Nephron (organoid): Measurements from ENCODE around the gene SAP30.

Experiments
- H3K27ac Mint-ChIP-seq, 3 experiments: 2 replicates each; pipeline ENCODE4 v1.8.0; 2020; ENCODE audit warnings: mixed read lengths in 3 of 3, mild to moderate bottlenecking in 2 of 3, moderate library complexity in 1 of 3
- H3K27me3 Mint-ChIP-seq: 2 replicates; pipeline ENCODE4 v1.8.0; 2021; ENCODE audit warnings: low read depth, mild to moderate bottlenecking, moderate library complexity, mixed read lengths
- H3K36me3 Mint-ChIP-seq: 2 replicates; pipeline ENCODE4 v1.8.0; 2020; ENCODE audit warnings: low read depth, mixed read lengths
- H3K4me1 Mint-ChIP-seq: 2 replicates; pipeline ENCODE4 v1.8.0; 2020; ENCODE audit warnings: mixed read lengths
- H3K4me3 Mint-ChIP-seq, 3 experiments: 2 replicates each; pipeline ENCODE4 v1.8.0; 2020; ENCODE audit warnings: mild to moderate bottlenecking in 3 of 3, mixed read lengths in 3 of 3, moderate library complexity in 2 of 3
- H3K9me3 Mint-ChIP-seq: 2 replicates; pipeline ENCODE4 v1.8.0; 2020; ENCODE audit warnings: mixed read lengths
- CTCF ChIP-seq, 3 experiments: fragments of 200-600 bp; sonication (generic); IDR thresholded peaks; one replicate each; pipeline ENCODE4 v1.5.0; 2021; ENCODE audit warnings: antibody characterized with exemption in 3 of 3; ENCODE audit not compliant: unreplicated experiment in 3 of 3

SAP30 gene

GRCh38 chr4:173343832-173344397, 26.8 kb upstream of the SAP30 start:
- H3K9me3 Mint-ChIP-seq: no peaks in the 10 kb centered on the region

GRCh38 chr4:173345648-173346047, 25.1 kb upstream of the SAP30 start:
- Mint-ChIP-seq H3K9me3 (no peaks in the 10 kb centered on the region), H3K4me3 (no peak overlapping the region), H3K36me3 (no peaks in the 10 kb centered on the region), H3K27me3 (no peaks in the 10 kb centered on the region), H3K4me1 (no peaks in the 10 kb centered on the region), H3K27ac (no peak overlapping the region)
- no peak for TF ChIP-seq CTCF (IDR thresholded peaks at IDR 0.05; ENCODE audit: unreplicated experiment in 3 of 3)

More at GRCh38 chr4:173343832-173344397, 26.8 kb upstream of the SAP30 start:
- no peak for TF ChIP-seq CTCF (IDR thresholded peaks at IDR 0.05; ENCODE audit: unreplicated experiment in 3 of 3)
- H3K27me3 Mint-ChIP-seq: no peaks in the 10 kb centered on the region
- H3K4me1 Mint-ChIP-seq: no peaks in the 10 kb centered on the region
- no peaks in the 10 kb centered on the region for H3K36me3 Mint-ChIP-seq
- no peak overlapping the region for H3K27ac Mint-ChIP-seq
- no peak overlapping the region for H3K4me3 Mint-ChIP-seq

GRCh38 chr4:173346074-173346473, 24.7 kb upstream of the SAP30 start:
- Mint-ChIP-seq H3K27me3 (no peaks in the 10 kb centered on the region), H3K4me1 (no peaks in the 10 kb centered on the region), H3K36me3 (no peaks in the 10 kb centered on the region), H3K27ac (no peak overlapping the region), H3K9me3 (no peaks in the 10 kb centered on the region), H3K4me3 (no peak overlapping the region)
- TF ChIP-seq CTCF (IDR thresholded peaks at IDR 0.05; ENCODE audit: unreplicated experiment in 3 of 3): no peak

GRCh38 chr4:173347467-173347866, 23.3 kb upstream of the SAP30 start:
- Mint-ChIP-seq H3K4me3 (no peak overlapping the region), H3K4me1 (no peaks in the 10 kb centered on the region), H3K9me3 (no peaks in the 10 kb centered on the region), H3K27me3 (no peaks in the 10 kb centered on the region), H3K36me3 (no peaks in the 10 kb centered on the region), H3K27ac (no peak overlapping the region)
- no peak for TF ChIP-seq CTCF (IDR thresholded peaks at IDR 0.05; ENCODE audit: unreplicated experiment in 3 of 3)

GRCh38 chr4:173357939-173358338, 12.8 kb upstream of the SAP30 start:
- H3K36me3 Mint-ChIP-seq: no peaks in the 10 kb centered on the region
- no peak overlapping the region for H3K27ac Mint-ChIP-seq
- no peak for TF ChIP-seq CTCF (IDR thresholded peaks at IDR 0.05; ENCODE audit: unreplicated experiment in 3 of 3)
- no peak overlapping the region for H3K4me3 Mint-ChIP-seq
- H3K9me3 Mint-ChIP-seq: no peaks in the 10 kb centered on the region
- H3K4me1 Mint-ChIP-seq: no peaks in the 10 kb centered on the region
- H3K27me3 Mint-ChIP-seq: no peaks in the 10 kb centered on the region

GRCh38 chr4:173360587-173361221, 10.1 kb upstream of the SAP30 start:
- Mint-ChIP-seq H3K27ac (no peak overlapping the region), H3K36me3 (no peaks in the 10 kb centered on the region), H3K4me1 (no peaks in the 10 kb centered on the region), H3K27me3 (no peaks in the 10 kb centered on the region), H3K9me3 (no peaks in the 10 kb centered on the region), H3K4me3 (no peak overlapping the region)
- TF ChIP-seq CTCF (IDR thresholded peaks at IDR 0.05; ENCODE audit: unreplicated experiment in 3 of 3): peak in 2 of 3 experiments; percentile 9 to 44
